NCI-H146 (cell line): ENCODE results near the gene CHST11.

Experiments
- DNase-seq: peaks from one replicate; lab custom pipeline; 2025; lab: John Stamatoyannopoulos, UW

The CHST11 gene

GRCh38 chr12:104720339-104721038, 263.7 kb downstream of the CHST11 start:
- no peak for DNase-seq

- no peak for DNase-seq
These were observed 264.3 kb downstream of the CHST11 start for GRCh38 chr12:104721039-104721405.

- no peak for DNase-seq
These were observed 265.2 kb downstream of the CHST11 start for GRCh38 chr12:104721936-104722335.

GRCh38 chr12:104722601-104723534, 266.1 kb downstream of the CHST11 start:
- DNase-seq, result no peak

DNA sequence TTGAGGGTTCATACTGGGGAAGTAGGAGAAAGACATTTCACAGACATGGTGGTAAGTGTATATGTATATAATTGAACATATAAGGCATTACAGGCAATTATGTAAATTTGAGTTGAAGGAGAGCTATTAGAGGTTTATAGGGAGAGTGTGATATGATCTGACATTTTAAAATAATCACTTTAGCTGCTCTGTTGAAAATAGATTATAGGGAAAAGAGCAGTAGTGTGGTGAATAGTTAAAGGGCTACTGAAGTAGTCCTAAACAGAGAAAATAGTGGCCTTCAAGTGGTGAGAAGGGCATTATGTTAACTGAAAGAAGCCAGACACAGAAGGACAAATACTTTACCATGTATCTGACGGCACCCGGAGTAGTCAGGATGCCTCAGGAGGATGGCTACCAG, 267.1 kb downstream of the CHST11 start:
- DNase-seq, result no peak

DNA sequence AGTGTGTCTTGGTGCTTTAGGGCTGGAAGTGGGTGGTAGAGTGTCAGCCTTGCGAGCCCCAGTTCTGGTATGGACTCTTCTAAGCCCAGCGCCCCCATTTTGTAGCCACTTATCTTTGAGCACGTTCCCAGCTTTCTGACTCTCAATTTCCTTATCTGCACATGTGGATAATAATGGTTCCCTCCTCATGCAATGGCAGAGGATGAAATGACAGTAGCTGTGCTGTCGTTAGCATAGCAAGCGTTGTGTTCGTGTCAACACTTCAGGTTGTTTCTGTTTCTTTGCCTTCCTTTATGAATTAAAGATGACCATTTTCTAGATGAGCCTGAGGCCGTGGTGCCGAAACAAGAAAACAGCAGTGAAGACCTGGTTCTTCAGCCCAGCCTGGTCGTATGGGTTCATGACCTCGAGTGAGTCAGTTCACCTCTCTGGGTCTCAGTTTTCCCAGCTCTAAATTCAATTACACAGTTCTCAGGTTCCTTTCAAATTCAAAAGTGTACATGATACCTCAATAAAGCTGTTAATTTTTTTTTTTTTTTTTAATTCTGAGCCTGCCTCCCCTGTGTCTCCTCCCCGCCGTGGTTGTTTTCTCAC, 268.3 kb downstream of the CHST11 start:
- no peak for DNase-seq

DNA sequence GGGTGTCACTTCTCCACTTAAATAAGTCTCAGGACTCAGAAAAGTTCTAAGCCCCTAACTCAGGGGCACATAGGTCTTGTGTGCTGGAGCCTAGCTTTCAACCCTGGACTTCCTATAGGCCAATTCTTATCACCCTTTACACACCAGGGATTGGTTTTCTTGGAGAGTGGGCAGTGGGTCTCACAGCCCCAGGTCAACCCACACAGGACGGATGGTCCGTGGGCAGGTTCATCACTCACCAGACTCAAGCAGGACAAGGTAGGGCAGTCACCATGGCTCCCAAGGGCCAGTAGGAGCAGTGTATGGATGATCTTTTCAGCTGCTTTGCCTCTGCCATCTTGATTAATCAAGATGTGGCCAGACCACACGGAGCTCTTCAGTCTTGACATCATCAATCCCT, 268.9 kb downstream of the CHST11 start:
- no peak for DNase-seq

DNA sequence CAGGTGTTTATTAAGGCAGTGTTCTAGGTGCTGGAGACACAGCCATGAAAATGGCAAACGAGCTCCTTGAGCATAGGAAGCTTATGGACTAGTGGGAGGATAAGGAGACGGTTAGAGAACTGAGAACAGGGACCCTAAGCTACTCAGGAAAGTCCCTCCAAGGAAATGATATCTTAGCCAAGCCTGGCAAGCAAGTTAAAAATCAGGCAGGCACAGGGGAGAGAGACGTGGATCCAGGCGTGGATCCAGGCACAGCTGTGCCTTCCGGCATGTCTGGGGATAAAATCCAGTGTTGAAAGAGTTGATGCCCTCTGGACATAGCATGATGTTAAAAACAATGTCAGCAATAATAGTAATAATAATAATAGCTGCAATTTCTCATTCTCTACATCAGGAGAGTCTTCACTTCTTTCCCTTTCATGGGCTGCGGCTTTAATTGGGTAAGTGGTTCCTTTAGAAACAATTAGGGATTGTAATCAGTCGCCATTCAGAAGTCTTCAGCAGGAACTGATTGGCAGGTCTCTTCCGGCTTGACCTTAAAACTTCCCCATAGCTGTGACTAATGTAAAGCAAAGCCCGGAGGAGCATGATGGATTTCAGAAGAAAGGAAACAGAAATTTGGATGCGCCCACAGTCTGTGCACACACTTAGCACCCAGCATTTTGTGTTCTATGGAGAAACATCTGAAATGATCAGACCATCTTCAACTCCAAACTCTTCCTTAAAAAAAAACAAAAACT, 271.1 kb downstream of the CHST11 start:
- no peak for DNase-seq

GRCh38 chr12:104729091-104729490, 272.3 kb downstream of the CHST11 start:
- DNase-seq, result no peak

- no peak for DNase-seq
These were observed 273.1 kb downstream of the CHST11 start for GRCh38 chr12:104729610-104730446.

DNA sequence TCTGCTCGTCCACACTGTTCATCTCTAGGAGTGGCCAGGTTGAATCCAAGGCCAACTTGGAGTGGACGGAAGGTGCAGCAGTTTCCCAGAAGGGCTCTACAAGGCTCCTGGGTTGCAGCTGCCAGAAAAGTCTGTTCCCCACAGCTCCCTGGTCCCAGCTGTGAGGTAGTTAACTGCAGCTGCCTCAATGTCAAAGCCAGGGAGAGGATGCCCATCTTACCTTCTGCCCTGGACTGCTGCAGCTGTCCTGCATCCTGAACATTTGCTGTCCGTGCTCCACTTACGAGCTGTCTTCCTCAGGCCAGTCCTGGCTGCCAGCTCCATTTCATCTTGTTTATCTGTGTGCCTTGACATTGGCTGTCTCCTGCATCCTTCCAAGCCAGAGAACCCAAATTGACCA, 274.0 kb downstream of the CHST11 start:
- no peak for DNase-seq

GRCh38 chr12:104733717-104734175, 277.0 kb downstream of the CHST11 start:
- DNase-seq, result no peak

GRCh38 chr12:104734541-104735095, 277.9 kb downstream of the CHST11 start:
- no peak for DNase-seq

DNA sequence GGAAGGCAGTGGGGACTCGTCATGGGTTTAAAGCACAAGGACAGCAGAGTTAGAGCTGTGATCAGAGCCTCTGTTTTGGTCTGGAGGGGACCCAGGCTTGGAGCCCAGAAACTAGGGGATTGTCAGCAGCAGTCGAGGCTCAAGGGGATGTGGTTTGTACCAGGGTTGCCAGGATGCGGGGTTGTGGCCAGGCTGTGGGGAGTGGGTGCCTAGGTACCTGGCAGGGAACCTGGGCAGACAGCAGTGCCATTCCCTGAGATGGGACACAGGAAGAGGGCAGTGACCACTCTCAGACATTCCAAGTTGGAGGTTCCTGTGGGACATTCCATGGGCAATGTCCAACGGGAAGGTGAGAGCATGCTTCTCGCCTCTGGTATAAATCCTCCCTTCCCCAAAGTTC, 279.1 kb downstream of the CHST11 start:
- no peak for DNase-seq

- no peak for DNase-seq
These were observed 279.6 kb downstream of the CHST11 start for GRCh38 chr12:104736307-104736706.

- DNase-seq, result no peak
These were observed 280.4 kb downstream of the CHST11 start for GRCh38 chr12:104737113-104737512.

DNA sequence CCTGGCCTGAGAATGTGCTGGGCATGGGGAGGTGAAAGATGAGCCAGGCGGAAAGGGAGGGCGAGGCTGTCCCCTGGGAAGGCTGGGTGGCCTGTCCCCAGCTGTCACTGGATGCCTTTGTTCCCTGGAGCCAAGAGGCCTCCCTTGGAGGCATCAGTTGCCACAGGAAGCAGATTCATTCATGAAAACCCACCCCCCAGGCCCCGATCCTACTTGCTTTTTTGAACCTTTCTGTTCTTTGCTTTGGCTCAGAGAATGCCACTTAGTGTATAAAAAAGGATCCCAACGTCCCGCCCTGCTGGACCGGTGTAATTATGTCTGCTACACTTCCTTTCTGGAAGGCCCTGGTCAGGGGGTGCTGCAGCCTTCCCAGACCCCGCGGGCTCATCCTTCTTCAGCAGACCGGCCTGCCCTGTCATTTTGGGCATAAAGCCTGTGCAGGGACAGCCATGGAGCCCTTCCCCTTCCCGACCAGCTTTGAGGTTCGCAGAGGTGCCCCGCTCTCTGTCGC, 281.1 kb downstream of the CHST11 start:
- DNase-seq, result no peak

DNA sequence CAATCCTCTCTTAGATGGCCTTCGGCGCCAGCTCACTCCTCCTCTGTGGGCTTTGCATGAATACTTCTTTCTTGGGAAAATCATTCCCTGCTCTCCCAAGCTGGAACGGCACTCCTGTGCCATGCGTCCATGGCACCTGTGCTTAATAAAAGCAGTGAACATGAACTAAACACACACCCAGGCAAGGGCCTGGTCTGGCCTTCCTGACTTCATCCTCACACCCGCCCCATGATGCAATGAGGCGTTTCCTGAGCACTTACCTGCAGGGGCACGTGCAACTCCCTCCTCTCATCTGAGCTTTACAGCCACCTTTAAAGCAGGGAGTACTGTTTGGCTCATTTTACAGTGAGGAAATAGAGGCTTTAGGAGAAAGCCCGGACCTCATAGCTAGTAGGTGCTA, 281.6 kb downstream of the CHST11 start:
- DNase-seq, result no peak

GRCh38 chr12:104738776-104739642, 282.3 kb downstream of the CHST11 start:
- no peak for DNase-seq

DNA sequence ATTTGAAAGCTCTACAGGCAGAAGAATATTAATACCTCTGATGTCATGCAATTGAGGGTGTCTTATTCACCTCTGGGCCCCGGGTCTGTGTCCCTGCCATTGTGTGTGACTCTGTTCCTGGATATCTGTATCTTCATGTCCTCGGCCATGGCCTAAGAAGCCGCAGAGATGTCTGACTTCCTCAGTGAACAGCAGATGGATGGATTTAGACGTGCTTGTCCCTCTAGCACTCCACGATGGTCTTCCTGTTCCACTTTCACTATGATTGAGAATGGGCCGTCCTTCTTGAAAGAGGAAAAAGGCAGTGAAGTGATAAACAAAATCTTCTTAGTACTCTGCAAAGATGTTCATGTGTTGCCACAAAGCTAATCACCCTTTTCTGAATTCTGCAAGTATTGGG, 283.9 kb downstream of the CHST11 start:
- no peak for DNase-seq
